ENCODE data around the gene PISD. TPM values are rescaled to one million over a fixed set of nuclear protein-coding genes. Genes with fewer than 3 reads are reported as not detected.

The PISD gene
- total and polyA plus RNA-seq, 2 of the 8 experiments (the other 6 are each of a cell fraction or from before 2014, with no cell fraction given) = 47.8 to 48.2 TPM

DNA sequence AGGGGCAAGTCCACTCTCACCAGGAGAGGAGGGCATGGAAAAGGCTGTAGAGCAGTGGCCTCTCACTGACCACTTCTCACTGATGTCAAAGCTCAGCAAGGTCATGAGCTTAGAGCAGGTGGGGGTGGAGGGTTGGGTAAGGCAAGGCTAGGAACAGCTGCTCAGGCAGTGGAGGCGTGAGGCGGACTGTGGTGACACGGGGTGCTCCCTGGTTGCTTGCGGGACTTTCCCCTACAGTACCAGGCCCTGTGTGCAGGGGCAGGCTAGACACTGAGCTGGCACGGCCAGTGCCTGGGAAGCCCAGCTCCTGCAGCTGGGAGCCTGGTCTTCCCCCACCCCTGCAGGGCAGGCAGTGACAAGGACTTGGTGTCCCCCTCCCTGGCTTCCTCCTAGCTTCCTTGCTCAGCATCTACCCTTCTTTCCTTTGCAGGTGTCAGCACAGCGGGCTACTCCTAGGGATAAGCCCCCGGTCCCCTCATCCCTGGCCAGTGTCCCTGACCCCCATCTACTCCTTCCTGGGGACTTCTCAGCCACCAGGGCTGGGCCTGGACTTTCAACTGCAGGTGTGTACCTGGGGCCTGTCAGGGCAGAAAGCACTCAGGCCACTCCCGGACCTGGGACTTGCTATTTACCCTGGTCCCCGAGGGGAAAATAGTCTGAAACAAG is 45.6 kb downstream of the PISD start (continued):
- 0 out of 2 replicates have a peak, but pooled peaks have one; percentile 20 for TF ChIP-seq POLR2AphosphoS5 (IDR thresholded peaks at IDR 0.05; ENCODE audit: low read depth, low read length)
- no peak for TF ChIP-seq ZNF274 (IDR thresholded peaks at IDR 0.05; ENCODE audit: borderline replicate concordance, extremely low read depth, low read length)

Data from H1 (cell line).